ENCODE measurements around the gene SYT7. TPM values are rescaled to one million over a fixed set of nuclear protein-coding genes. Genes with fewer than 3 reads are reported as not detected.

The SYT7 gene
- total RNA-seq, 4 donors from 2014 or later, result 1.5 to 7.5 (median 5.1) TPM

GRCh38 chr11:61589961-61590360, 9.1 kb upstream of the SYT7 start:
- intact Hi-C loops (cut with DNase I; ENCODE audit: low total_unique reads), result no loop called here
- no peak for DNase-seq (ENCODE audit: low spot score in 2 of 2)
- 80 to 90% methylated on average over 5 of the region's 5 CpGs for WGBS, 2 donors
- no peak for TF ChIP-seq POLR2A (IDR thresholded peaks at IDR 0.05)
- H3K4me3 ChIP-seq (ENCODE audit: low read depth, poor library complexity, severe bottlenecking), result no peak overlapping the region

GRCh38 chr11:61588728-61589191, 7.9 kb upstream of the SYT7 start:
- intact Hi-C loops (cut with DNase I; ENCODE audit: low total_unique reads), result no loop called here
- TF ChIP-seq POLR2A (IDR thresholded peaks at IDR 0.05) (no peak), CTCF (IDR thresholded peaks at IDR 0.05) (no peak)

DNA sequence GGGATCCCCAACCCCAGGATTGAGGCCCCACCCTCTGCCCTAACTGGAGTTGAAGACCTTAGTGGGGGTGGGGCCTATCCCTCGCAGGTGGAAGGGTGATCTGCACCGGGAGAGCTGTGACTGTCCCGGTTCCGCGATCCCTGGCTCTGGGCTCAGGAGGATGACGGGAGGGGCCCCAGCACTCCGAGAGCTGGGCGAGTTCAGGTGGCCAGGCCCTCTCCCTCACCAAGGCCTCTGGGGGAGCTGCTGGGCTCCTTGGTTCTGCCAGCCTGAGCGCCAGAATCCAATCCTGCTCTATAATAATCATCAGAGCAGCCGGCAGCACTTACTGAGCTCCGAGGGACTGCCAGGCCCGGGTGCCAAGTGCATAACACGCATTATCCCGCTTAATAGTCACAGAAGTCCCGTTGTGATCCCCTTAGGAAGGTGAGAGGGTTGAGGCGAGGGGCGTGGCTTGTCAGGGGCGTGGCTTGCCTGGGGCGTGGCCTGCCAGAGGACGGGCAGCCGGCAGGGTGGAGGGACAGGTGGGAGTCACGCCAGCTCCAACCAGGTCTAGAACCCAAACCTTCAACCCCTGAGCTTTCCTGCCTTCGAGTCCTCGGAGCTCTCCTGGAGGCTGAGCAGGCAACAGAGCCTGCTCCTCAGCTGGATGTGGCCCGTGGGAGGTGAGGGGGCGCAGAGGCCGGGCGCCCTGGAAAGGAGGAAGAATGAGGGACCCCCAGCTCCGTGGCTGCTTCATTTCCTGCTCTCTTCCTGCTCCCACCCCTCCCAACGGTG, 7.3 kb upstream of the SYT7 start:
- intact Hi-C loops (cut with DNase I; ENCODE audit: low total_unique reads), result no loop called here
- DNase-seq (ENCODE audit: low spot score in 2 of 2), result peak in 1 of 2 donors; percentile 92
- TF ChIP-seq POLR2A (IDR thresholded peaks at IDR 0.05) (no peak), CTCF (IDR thresholded peaks at IDR 0.05) (no peak)
- whole genome bisulfite sequencing, 2 donors, result 5 to 9% methylated on average over 27 of the region's 30 CpGs
- H3K4me3 ChIP-seq (ENCODE audit: low read depth, poor library complexity, severe bottlenecking), result peak overlapping the region; percentile 14

More at GRCh38 chr11:61588728-61589191, 7.9 kb upstream of the SYT7 start:
- DNase-seq (ENCODE audit: low spot score in 2 of 2), result no peak
- WGBS, 2 donors, result 45 to 48% methylated on average over 10 of the region's 10 CpGs
- H3K4me3 ChIP-seq (ENCODE audit: low read depth, poor library complexity, severe bottlenecking), result no peak overlapping the region

- H3K4me3 ChIP-seq (ENCODE audit: low read depth, poor library complexity, severe bottlenecking), result peak overlapping the region; percentile 14
- intact Hi-C loops (cut with DNase I; ENCODE audit: low total_unique reads), result no loop called here
- DNase-seq (ENCODE audit: low spot score in 2 of 2), result peak in 1 of 2 donors; percentile 89
- WGBS, 2 donors, result 0 to 4% methylated on average over 3 to 25 of the region's 41 CpGs
- no peak for TF ChIP-seq CTCF (IDR thresholded peaks at IDR 0.05)
- TF ChIP-seq POLR2A (IDR thresholded peaks at IDR 0.05), result no peak
Measured at GRCh38 chr11:61587541-61587941, 6.7 kb upstream of the SYT7 start.

DNA sequence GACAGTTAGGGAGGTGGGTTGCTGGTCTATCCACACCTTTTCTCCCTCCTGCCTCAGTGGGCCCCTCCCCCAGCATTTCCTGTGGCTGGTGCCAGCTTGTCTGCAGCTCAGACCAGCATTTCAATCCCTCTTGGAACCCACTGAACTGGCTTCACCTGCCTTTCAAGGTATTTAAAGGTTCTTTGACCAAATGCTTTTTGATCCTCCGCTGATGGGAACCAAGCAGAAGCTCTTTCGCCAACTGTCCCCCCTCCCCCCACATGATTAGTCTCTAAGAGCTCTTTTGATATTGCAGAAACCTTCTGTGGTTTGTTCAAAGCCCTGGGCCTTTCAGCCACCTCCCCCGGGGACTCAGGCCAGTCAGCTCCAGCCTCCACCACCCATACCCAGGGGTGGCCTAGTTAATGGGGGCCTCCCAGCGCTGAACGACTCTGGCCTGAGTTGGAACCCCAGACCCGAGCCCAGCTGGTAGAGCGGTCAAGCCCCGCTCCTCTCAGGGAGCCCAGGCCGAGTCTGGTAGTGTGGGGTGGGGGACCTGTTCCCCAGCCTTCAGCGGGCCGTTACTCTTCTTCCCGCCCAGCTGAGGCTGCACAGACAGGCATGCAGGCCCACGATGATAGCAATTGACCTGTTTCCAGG, 6.0 kb upstream of the SYT7 start:
- intact Hi-C loops (cut with DNase I; ENCODE audit: low total_unique reads), result no loop called here
- H3K4me3 ChIP-seq (ENCODE audit: low read depth, poor library complexity, severe bottlenecking), result no peak overlapping the region
- TF ChIP-seq CTCF (IDR thresholded peaks at IDR 0.05) (no peak), POLR2A (IDR thresholded peaks at IDR 0.05) (no peak)
- DNase-seq (ENCODE audit: low spot score in 2 of 2), result no peak
- WGBS, 2 donors, result 57 to 64% methylated on average over 10 to 12 of the region's 13 CpGs

GRCh38 chr11:61585115-61585514, 4.2 kb upstream of the SYT7 start:
- no peak for DNase-seq (ENCODE audit: low spot score in 2 of 2)
- WGBS, 2 donors, result 49 to 59% methylated on average over 3 of the region's 3 CpGs
- intact Hi-C loops (cut with DNase I; ENCODE audit: low total_unique reads), result no loop called here
- TF ChIP-seq POLR2A (IDR thresholded peaks at IDR 0.05) (no peak), CTCF (IDR thresholded peaks at IDR 0.05) (no peak)
- H3K4me3 ChIP-seq (ENCODE audit: low read depth, poor library complexity, severe bottlenecking), result no peak overlapping the region

All from lower leg skin (tissue), 4 donors.